ENCODE measurements around the gene MGP. TPM values are rescaled to one million over a fixed set of nuclear protein-coding genes. Genes with fewer than 3 reads are reported as not detected.

The MGP gene
- total and polyA plus RNA-seq, 2 of the 13 experiments (the other 11 are each of a cell fraction or from before 2014, with no cell fraction given), result not detected

DNA sequence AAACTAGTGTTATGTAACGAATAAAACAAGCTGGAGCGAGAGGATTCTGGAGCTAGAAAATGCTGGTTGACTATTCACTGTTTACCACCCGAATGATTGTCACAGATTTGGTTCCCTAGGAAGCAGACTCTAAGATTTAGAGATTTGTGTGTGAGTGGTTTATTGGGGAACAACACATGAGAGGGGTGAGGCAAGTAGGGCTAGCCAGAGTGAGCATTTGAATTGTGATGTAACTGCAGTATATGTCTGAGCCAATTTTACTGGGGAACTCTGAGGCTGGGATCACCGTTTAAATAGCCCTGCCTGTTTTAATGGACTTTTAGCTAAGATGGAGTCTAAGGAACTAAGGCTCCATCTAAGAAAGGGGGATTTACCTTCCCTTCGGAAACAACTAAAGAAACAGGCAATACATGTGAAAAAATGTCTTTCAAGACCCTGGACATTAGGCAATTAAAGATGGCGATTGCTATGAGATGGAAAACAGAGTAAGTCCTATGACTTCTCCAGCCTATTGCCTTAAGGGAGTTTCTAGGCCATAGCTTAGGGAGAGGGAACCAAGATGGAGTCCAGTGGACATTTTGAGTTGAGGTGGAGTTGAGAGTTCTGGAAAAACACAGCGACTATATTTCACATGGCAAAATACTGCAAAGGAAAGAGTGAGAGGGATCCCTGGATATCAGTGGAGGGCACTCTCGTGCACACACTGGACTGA lies 6.3 kb downstream of the MGP start:
- H3K36me3 ChIP-seq (replicated peaks in 1 of 2; ENCODE audit: control insufficient read depth in 1 of 2, insufficient read depth in 2 of 2, low read length in 2 of 2), result no peaks in the 10 kb centered on the region
- TF ChIP-seq AFF4 (CRISPR knock-in tag; IDR thresholded peaks at IDR 0.05), result no peak
- no peak overlapping the region for H3K9ac ChIP-seq (ENCODE audit: insufficient read depth, low read depth, low read length)
- FAIRE-seq, result no peak
- CTCF ChIA-PET (ENCODE audit: low intra/inter-chr PET ratio, low total read pairs), result no interaction called here
- no peak for DNase-seq (ENCODE audit: low spot score)
- H3K9me3 ChIP-seq (ENCODE audit: low read length), result no peaks in the 10 kb centered on the region
- H3K4me1 ChIP-seq (ENCODE audit: insufficient read depth, low read length), result no peaks in the 10 kb centered on the region
- no peak overlapping the region for H3K27ac ChIP-seq (ENCODE audit: extremely low read length, insufficient read depth, low read length)
- no peak overlapping the region for H3K4me3 ChIP-seq (replicated peaks in 1 of 3; ENCODE audit: insufficient read depth in 1 of 3, low read depth in 2 of 3, low read length in 3 of 3)
- H4K20me1 ChIP-seq (ENCODE audit: insufficient read depth, low read length), result no peaks in the 10 kb centered on the region
- no peaks in the 10 kb centered on the region for H3K79me2 ChIP-seq (ENCODE audit: insufficient read depth, low read length)
- in situ Hi-C loops (cut with HindIII; ENCODE audit: extremely low pct_ligation_motif_present, low pct_unique_long_range_greater_than_20kb), result no loop called here
- no peak overlapping the region for H2AFZ ChIP-seq (ENCODE audit: low read length)
- POLR2A ChIA-PET, result no interaction called here
- WGBS (ENCODE audit: low lambda C conversion rate), result 14% methylated on average over 8 of the region's 8 CpGs
- BruUV-seq (replicated peaks), result no TSS peak
- H3K4me2 ChIP-seq (ENCODE audit: low read depth, low read length), result no peak overlapping the region
- H3K27me3 ChIP-seq (ENCODE audit: control insufficient read depth in 1 of 2, insufficient read depth in 2 of 2, low read length in 2 of 2), result no peaks in the 10 kb centered on the region
- intact Hi-C loops (cut with micrococcal nuclease; ENCODE audit: unreplicated experiment), result no loop called here
- no peak for ATAC-seq

- in situ Hi-C loops (cut with HindIII; ENCODE audit: extremely low pct_ligation_motif_present, low pct_unique_long_range_greater_than_20kb), result no loop called here
- BruUV-seq (replicated peaks), result no TSS peak
- DNase-seq (ENCODE audit: low spot score) (no peak), FAIRE-seq (no peak), ATAC-seq (no peak)
- no peaks in the 10 kb centered on the region for H3K9me3 ChIP-seq (ENCODE audit: low read length)
- intact Hi-C loops (cut with micrococcal nuclease; ENCODE audit: unreplicated experiment), result no loop called here
- 5% methylated on average over 1 of the region's 1 CpG for WGBS (ENCODE audit: low lambda C conversion rate)
- H3K4me1 ChIP-seq (ENCODE audit: insufficient read depth, low read length), result no peaks in the 10 kb centered on the region
- ChIA-PET CTCF (ENCODE audit: low intra/inter-chr PET ratio, low total read pairs) (no interaction called here), POLR2A (no interaction called here)
- no peaks in the 10 kb centered on the region for H3K36me3 ChIP-seq (replicated peaks in 1 of 2; ENCODE audit: control insufficient read depth in 1 of 2, insufficient read depth in 2 of 2, low read length in 2 of 2)
- no peak overlapping the region for H2AFZ ChIP-seq (ENCODE audit: low read length)
- H3K4me2 ChIP-seq (ENCODE audit: low read depth, low read length), result no peak overlapping the region
- no peaks in the 10 kb centered on the region for H3K27me3 ChIP-seq (ENCODE audit: control insufficient read depth in 1 of 2, insufficient read depth in 2 of 2, low read length in 2 of 2)
- H3K27ac ChIP-seq (ENCODE audit: extremely low read length, insufficient read depth, low read length), result no peak overlapping the region
- no peak overlapping the region for H3K9ac ChIP-seq (ENCODE audit: insufficient read depth, low read depth, low read length)
- no peaks in the 10 kb centered on the region for H4K20me1 ChIP-seq (ENCODE audit: insufficient read depth, low read length)
- H3K4me3 ChIP-seq (replicated peaks in 1 of 3; ENCODE audit: insufficient read depth in 1 of 3, low read depth in 2 of 3, low read length in 3 of 3), result no peak overlapping the region
- no peaks in the 10 kb centered on the region for H3K79me2 ChIP-seq (ENCODE audit: insufficient read depth, low read length)
- TF ChIP-seq PLRG1 (conservative IDR thresholded peaks at IDR 0.05), result no peak
- TF ChIP-seq ZNF784 (CRISPR knock-in tag; IDR thresholded peaks at IDR 0.05; ENCODE audit: borderline replicate concordance), result no peak
- no peak for TF ChIP-seq TFDP2 (CRISPR knock-in tag; IDR thresholded peaks at IDR 0.05)
- TF ChIP-seq ZNF503 (CRISPR knock-in tag; IDR thresholded peaks at IDR 0.05), result no peak
- TF ChIP-seq RFX5 (IDR thresholded peaks at IDR 0.05; ENCODE audit: low read depth, low read length), result no peak
- no peak for TF ChIP-seq BRCA1 (CRISPR knock-in tag; IDR thresholded peaks at IDR 0.05)
- no peak for TF ChIP-seq HIVEP1 (CRISPR knock-in tag; IDR thresholded peaks at IDR 0.05)
- TF ChIP-seq DMAP1 (CRISPR knock-in tag; IDR thresholded peaks at IDR 0.05), result no peak
- TF ChIP-seq POLR2AphosphoS2 (IDR thresholded peaks at IDR 0.05; ENCODE audit: low read depth, low read length), result no peak
- no peak for TF ChIP-seq SRSF1 (optimal IDR thresholded peaks at IDR 0.05; ENCODE audit: low read depth, low read length)
Observed at GRCh38 chr12:14878488-14878887, 7.2 kb downstream of the MGP start.
